ENCODE results near the gene HIC1.

Gene HIC1

GRCh38 chr17:2106308-2106955 is 51.5 kb downstream of the HIC1 start:
- DNase-seq (ENCODE audit: extremely low read depth, low read depth): no peak
- TF ChIP-seq CTCF (IDR thresholded peaks at IDR 0.05; ENCODE audit: low read depth, low read length): no peak

GRCh38 chr17:2107050-2107449 is 52.1 kb downstream of the HIC1 start:
- DNase-seq (ENCODE audit: extremely low read depth, low read depth): no peak
- no peak for TF ChIP-seq CTCF (IDR thresholded peaks at IDR 0.05; ENCODE audit: low read depth, low read length)

GRCh38 chr17:2107506-2107905 is 52.6 kb downstream of the HIC1 start:
- no peak for TF ChIP-seq CTCF (IDR thresholded peaks at IDR 0.05; ENCODE audit: low read depth, low read length)
- DNase-seq (ENCODE audit: extremely low read depth, low read depth): no peak

GRCh38 chr17:2108170-2108569 is 53.3 kb downstream of the HIC1 start:
- no peak for DNase-seq (ENCODE audit: extremely low read depth, low read depth)

GRCh38 chr17:2110436-2110835 is 55.5 kb downstream of the HIC1 start:
- TF ChIP-seq CTCF (IDR thresholded peaks at IDR 0.05; ENCODE audit: low read depth, low read length): no peak
- DNase-seq (ENCODE audit: extremely low read depth, low read depth): no peak

More at GRCh38 chr17:2108170-2108569, 53.3 kb downstream of the HIC1 start:
- no peak for TF ChIP-seq CTCF (IDR thresholded peaks at IDR 0.05; ENCODE audit: low read depth, low read length)

- no peak for DNase-seq (ENCODE audit: extremely low read depth, low read depth)
- TF ChIP-seq CTCF (IDR thresholded peaks at IDR 0.05; ENCODE audit: low read depth, low read length): no peak
These were observed 56.8 kb downstream of the HIC1 start for GRCh38 chr17:2111691-2112090.

All from AG09319 (cell line).